Upper lobe of left lung (tissue), 6 donors: ENCODE results near the gene NRXN3. TPM values are rescaled to one million over a fixed set of nuclear protein-coding genes. Genes with fewer than 3 reads are reported as not detected.

Source experiments
- ATAC-seq, 2 donors: fragments of 200-7000 bp; cut with Tn5 transposase; one replicate each; pipeline ENCODE4 v1.9.1; 2022; ENCODE audit warnings: mild to moderate bottlenecking in 2 of 2, moderate library complexity in 2 of 2; ENCODE audit not compliant: low FRiP score in 2 of 2
- DNase-seq, 2 donors: peaks; one replicate each; pipeline ENCODE4 v3.0.0-alpha.2; 2019 to 2020
- H3K27ac ChIP-seq, 4 donors: fragments of 200-600 bp; sonication (generic); one replicate each; pipeline ENCODE4 v1.5.1; 2016 to 2019
- H3K27me3 ChIP-seq, 4 donors: fragments of 200-600 bp; sonication (generic); one replicate each; pipeline ENCODE4 v1.5.1; 2017 to 2019
- H3K36me3 ChIP-seq, 4 donors: fragments of 200-600 bp; sonication (generic); one replicate each; pipeline ENCODE4 v1.5.1; 2016 to 2019
- H3K4me1 ChIP-seq, 4 donors: fragments of 200-600 bp; sonication (generic); one replicate each; pipeline ENCODE4 v1.5.1; 2018 to 2019
- H3K4me3 ChIP-seq, 4 donors: fragments of 200-600 bp; sonication (generic); one replicate each; pipeline ENCODE4 v1.5.1; 2017 to 2019; ENCODE audit warnings: mild to moderate bottlenecking in 2 of 4, moderate library complexity in 1 of 4
- H3K9me3 ChIP-seq, 4 donors: fragments of 200-600 bp; sonication (generic); one replicate each; pipeline ENCODE4 v1.5.1; 2018 to 2019
- EP300 ChIP-seq, 4 donors: sonication (generic); formaldehyde crosslinking; IDR thresholded peaks; one replicate each; pipeline ENCODE4 v1.5.1; 2017; ENCODE audit warnings: antibody characterized with exemption in 4 of 4, control low read depth in 2 of 4
- POLR2A ChIP-seq, 4 donors: fragments of 450-650 bp; IDR thresholded peaks; one replicate each; pipeline ENCODE4 v1.5.1; 2016 to 2017; ENCODE audit warnings: antibody characterized with exemption in 4 of 4, mild to moderate bottlenecking in 2 of 4
- POLR2AphosphoS5 ChIP-seq, 2 donors: sonication (generic); formaldehyde crosslinking; IDR thresholded peaks; one replicate each; pipeline ENCODE4 v1.5.1; 2017; ENCODE audit warnings: antibody characterized with exemption in 2 of 2
- WGBS, 2 donors: methylation state at CpG; one replicate each; pipeline ENCODE4 v1.1.5; 2017 to 2018; 5-methylcytosine and 5-hydroxymethylcytosine counted together
- total RNA-seq, 6 donors: library from RNA; depleted of rRNA in 4 of 6; stranded (reverse); fragments of >200 nt in 4 of 6; gene quantifications; one replicate each; pipeline versions ENCODE4 v1.1.0 to v1.2.1, GENCODE V29; 2016 to 2021
- TF ChIP-seq, protein P1 (sequence below), 6 experiments: fragments of 450-650 bp in 4 of 6; fragments of 200-600 bp in 2 of 6; sonication (generic) in 2 of 6; IDR thresholded peaks; one replicate each; pipeline ENCODE4 v1.5.1; 2016 to 2019; ENCODE audit warnings: antibody characterized with exemption in 6 of 6
- donor health status: DM: no; HTN: no; CAD: no; lungs with moderate emphysema.
- donor health status: DM: no; HTN: yes; CAD: no; lungs with severe emphysema.

NRXN3 gene
- total RNA-seq, 6 donors from 2014 or later = 4.4 to 14.9 (median 7.2) TPM

DNA sequence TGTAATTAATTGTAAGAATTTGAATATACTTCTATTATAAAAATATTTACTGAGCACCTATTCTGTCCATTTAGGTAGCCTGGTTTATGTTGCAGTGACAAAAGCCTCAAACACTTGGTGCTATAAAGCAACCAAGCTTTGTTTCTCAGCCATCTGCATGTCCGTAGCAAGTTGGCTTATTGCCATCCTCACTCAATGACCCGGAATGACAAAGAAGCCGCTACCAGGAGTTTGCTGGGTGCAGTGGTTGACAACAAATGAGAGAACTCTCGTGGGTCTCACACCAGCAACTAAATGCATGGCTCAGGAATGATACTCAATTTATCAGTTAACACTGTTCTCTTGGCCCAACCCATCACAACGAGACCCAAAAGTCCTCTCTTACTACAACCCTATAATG is 1488.0 kb downstream of the NRXN3 start:
- Histone ChIP-seq H3K27me3 (no peaks in the 10 kb centered on the region), H3K27ac (no peak overlapping the region), H3K4me1 (no peaks in the 10 kb centered on the region), H3K9me3 (no peaks in the 10 kb centered on the region), H3K36me3 (no peaks in the 10 kb centered on the region), H3K4me3 (no peak overlapping the region)
- no peak for DNase-seq
- no peak for ATAC-seq
- 59 to 68% methylated on average over 5 of the region's 5 CpGs for WGBS, 2 donors
- TF ChIP-seq EP300 (IDR thresholded peaks at IDR 0.05) (no peak), POLR2AphosphoS5 (IDR thresholded peaks at IDR 0.05) (no peak), POLR2A (IDR thresholded peaks at IDR 0.05) (no peak)
- TF ChIP-seq, protein P1, sequence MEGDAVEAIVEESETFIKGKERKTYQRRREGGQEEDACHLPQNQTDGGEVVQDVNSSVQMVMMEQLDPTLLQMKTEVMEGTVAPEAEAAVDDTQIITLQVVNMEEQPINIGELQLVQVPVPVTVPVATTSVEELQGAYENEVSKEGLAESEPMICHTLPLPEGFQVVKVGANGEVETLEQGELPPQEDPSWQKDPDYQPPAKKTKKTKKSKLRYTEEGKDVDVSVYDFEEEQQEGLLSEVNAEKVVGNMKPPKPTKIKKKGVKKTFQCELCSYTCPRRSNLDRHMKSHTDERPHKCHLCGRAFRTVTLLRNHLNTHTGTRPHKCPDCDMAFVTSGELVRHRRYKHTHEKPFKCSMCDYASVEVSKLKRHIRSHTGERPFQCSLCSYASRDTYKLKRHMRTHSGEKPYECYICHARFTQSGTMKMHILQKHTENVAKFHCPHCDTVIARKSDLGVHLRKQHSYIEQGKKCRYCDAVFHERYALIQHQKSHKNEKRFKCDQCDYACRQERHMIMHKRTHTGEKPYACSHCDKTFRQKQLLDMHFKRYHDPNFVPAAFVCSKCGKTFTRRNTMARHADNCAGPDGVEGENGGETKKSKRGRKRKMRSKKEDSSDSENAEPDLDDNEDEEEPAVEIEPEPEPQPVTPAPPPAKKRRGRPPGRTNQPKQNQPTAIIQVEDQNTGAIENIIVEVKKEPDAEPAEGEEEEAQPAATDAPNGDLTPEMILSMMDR (IDR thresholded peaks at IDR 0.05) = no peak

DNA sequence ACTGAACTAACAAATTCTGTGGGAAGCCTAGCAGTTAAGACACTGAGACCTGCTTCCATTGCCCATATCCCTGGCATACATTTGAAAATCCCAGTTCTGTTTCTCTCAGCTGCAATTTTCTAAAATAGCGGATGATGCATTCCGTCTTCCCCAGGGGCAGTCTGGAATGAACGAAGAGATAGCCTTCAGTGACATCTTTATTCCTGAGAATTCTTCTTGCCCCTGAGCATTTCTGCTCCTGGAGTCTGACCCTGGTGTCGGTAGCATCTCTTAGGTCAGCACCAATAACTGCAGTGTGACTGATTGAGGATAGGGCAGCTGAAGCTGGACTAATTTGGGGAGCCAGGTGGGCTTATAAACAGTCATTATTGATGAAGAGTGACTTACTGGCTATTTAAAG is 1488.6 kb downstream of the NRXN3 start:
- WGBS, 2 donors = 84 to 91% methylated on average over 4 of the region's 4 CpGs
- no peak for TF ChIP-seq POLR2A (IDR thresholded peaks at IDR 0.05)
- TF ChIP-seq EP300 (IDR thresholded peaks at IDR 0.05) = no peak
- TF ChIP-seq, protein P1 (IDR thresholded peaks at IDR 0.05) = no peak
- no peak for TF ChIP-seq POLR2AphosphoS5 (IDR thresholded peaks at IDR 0.05)
- Histone ChIP-seq H3K27me3 (no peaks in the 10 kb centered on the region), H3K4me3 (no peak overlapping the region), H3K9me3 (no peaks in the 10 kb centered on the region), H3K36me3 (no peaks in the 10 kb centered on the region), H3K27ac (no peak overlapping the region), H3K4me1 (no peaks in the 10 kb centered on the region)
- DNase-seq (no peak), ATAC-seq (no peak)

- H3K27me3 ChIP-seq = no peaks in the 10 kb centered on the region
- H3K4me1 ChIP-seq = no peaks in the 10 kb centered on the region
- no peaks in the 10 kb centered on the region for H3K9me3 ChIP-seq
- ATAC-seq (no peak), DNase-seq (no peak)
- no peak overlapping the region for H3K4me3 ChIP-seq
- no peak overlapping the region for H3K27ac ChIP-seq
- 74 to 84% methylated on average over 7 of the region's 7 CpGs for WGBS, 2 donors
- TF ChIP-seq POLR2AphosphoS5 (IDR thresholded peaks at IDR 0.05) = no peak
- TF ChIP-seq EP300 (IDR thresholded peaks at IDR 0.05) = no peak
- TF ChIP-seq, protein P1 (IDR thresholded peaks at IDR 0.05) = no peak
- no peak for TF ChIP-seq POLR2A (IDR thresholded peaks at IDR 0.05)
- no peaks in the 10 kb centered on the region for H3K36me3 ChIP-seq
Measured at GRCh38 chr14:79660053-79660939, 1490.1 kb downstream of the NRXN3 start.

DNA sequence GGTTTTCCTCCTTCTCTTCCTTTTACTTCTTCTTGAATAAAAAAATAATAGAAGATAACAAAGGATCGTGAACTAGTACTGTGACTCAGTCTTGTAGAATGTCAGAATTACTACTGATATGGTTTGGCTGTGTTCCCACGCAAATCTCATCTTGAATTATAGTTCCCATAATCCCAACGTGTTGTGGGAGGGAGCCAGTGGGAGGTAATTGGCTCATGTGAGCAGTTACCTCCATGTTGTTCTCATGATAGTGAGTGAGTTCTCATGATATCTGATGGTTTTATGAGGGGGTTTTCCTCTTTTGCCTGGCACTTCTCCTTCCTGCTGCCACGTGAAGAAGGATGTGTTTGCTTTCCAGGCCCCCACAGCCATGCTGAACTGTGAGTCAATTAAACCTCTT is 1491.6 kb downstream of the NRXN3 start:
- H3K9me3 ChIP-seq = no peaks in the 10 kb centered on the region
- DNase-seq (no peak), ATAC-seq (no peak)
- no peaks in the 10 kb centered on the region for H3K4me1 ChIP-seq
- TF ChIP-seq POLR2A (IDR thresholded peaks at IDR 0.05) = no peak
- TF ChIP-seq, protein P1 (IDR thresholded peaks at IDR 0.05) = no peak
- no peak for TF ChIP-seq EP300 (IDR thresholded peaks at IDR 0.05)
- no peak for TF ChIP-seq POLR2AphosphoS5 (IDR thresholded peaks at IDR 0.05)
- H3K27me3 ChIP-seq = no peaks in the 10 kb centered on the region
- no peak overlapping the region for H3K4me3 ChIP-seq
- 61 to 67% methylated on average over 4 of the region's 4 CpGs for WGBS, 2 donors
- H3K27ac ChIP-seq = no peak overlapping the region
- no peaks in the 10 kb centered on the region for H3K36me3 ChIP-seq

DNA sequence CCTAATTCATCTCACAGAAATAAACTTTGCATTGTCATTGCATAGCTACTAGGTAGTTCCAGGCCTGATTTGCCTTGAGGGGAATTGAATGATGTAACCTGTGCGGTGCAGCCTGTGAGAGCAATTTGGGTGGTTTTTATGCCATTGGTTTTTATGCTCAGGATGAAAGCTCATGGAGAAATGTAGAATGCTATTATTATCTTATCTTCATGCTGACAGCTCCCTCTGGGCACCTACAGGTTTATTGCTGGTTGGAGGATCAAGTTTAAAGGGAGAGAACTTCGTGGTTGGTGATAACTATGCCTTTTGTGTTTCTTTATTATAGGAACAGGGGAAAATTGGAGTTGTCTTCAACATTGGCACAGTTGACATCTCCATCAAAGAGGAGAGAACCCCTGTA is 1493.3 kb downstream of the NRXN3 start:
- TF ChIP-seq POLR2A (IDR thresholded peaks at IDR 0.05) (no peak), POLR2AphosphoS5 (IDR thresholded peaks at IDR 0.05) (no peak), EP300 (IDR thresholded peaks at IDR 0.05) (no peak)
- TF ChIP-seq, protein P1 (IDR thresholded peaks at IDR 0.05) = no peak
- Histone ChIP-seq H3K27ac (no peak overlapping the region), H3K9me3 (no peaks in the 10 kb centered on the region), H3K36me3 (no peaks in the 10 kb centered on the region), H3K4me1 (no peaks in the 10 kb centered on the region), H3K27me3 (no peaks in the 10 kb centered on the region), H3K4me3 (no peak overlapping the region)
- ATAC-seq = no peak
- 71 to 74% methylated on average over 2 of the region's 2 CpGs for WGBS, 2 donors
- DNase-seq = no peak
